Cardiac fibroblast (primary cell): ENCODE results near the gene OSCP1.

Experiments used
- DNase-seq, 2 donors: peaks; one replicate each; pipeline versions ENCODE4 v3.0.0 to v3.0.0-alpha.2; 2010; ENCODE audit warnings: low read depth in 2 of 2
- H3K4me3 ChIP-seq, 2 donors: replicated peaks in 1 of 2; 1 replicate in 1 of 2; 2 replicates in 1 of 2; pipeline ENCODE4 v1.5.1; 2011; ENCODE audit warnings: low read depth in 2 of 2, low read length in 2 of 2, mild to moderate bottlenecking in 2 of 2, moderate library complexity in 1 of 2
- TF ChIP-seq, protein P1 (sequence below): IDR thresholded peaks from one replicate; pipeline ENCODE4 v1.5.1; 2011; ENCODE audit warnings: low read depth, mild to moderate bottlenecking, low read length, inconsistent platforms

Gene OSCP1

DNA sequence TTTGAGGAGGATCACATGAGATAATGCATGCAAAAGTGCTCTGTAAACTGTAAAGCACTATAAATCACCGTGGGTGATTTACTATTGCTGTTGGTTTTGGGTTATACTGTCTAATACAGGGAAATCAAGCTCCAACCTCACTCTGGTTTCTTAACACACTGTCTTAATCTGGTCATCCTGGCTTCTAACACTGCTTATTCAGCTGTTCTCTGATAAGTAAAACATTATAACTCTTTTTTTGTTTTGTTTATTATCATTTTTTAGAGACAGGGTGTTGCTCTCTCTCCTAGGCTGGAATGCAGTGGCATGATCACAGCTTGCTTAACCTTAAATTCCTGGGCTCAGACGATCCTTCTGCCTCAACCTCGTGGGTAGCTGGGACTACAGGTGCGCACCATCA lies 30.7 kb downstream of the OSCP1 start:
- no peak for DNase-seq
- TF ChIP-seq, protein P1, sequence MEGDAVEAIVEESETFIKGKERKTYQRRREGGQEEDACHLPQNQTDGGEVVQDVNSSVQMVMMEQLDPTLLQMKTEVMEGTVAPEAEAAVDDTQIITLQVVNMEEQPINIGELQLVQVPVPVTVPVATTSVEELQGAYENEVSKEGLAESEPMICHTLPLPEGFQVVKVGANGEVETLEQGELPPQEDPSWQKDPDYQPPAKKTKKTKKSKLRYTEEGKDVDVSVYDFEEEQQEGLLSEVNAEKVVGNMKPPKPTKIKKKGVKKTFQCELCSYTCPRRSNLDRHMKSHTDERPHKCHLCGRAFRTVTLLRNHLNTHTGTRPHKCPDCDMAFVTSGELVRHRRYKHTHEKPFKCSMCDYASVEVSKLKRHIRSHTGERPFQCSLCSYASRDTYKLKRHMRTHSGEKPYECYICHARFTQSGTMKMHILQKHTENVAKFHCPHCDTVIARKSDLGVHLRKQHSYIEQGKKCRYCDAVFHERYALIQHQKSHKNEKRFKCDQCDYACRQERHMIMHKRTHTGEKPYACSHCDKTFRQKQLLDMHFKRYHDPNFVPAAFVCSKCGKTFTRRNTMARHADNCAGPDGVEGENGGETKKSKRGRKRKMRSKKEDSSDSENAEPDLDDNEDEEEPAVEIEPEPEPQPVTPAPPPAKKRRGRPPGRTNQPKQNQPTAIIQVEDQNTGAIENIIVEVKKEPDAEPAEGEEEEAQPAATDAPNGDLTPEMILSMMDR, result no peak
- no peak overlapping the region for H3K4me3 ChIP-seq

DNA sequence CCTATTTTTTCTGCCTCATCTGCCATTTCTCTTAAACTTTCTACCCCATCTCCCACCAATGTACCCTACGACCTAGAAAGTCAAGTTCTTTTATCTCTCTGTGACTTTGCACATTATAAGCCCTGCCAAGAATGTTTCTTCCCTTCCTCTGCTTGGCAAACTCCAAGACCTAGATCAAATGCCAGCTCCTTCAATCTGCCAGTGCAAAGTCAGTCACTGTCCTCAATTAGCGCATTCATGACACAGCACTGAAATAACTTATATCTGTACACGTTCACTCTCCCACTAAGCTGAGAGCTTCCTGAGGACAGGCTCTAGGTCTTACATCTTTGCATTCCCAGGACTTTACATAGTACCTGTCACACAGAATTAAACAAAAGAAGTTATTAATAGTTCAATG lies 31.1 kb downstream of the OSCP1 start:
- no peak overlapping the region for H3K4me3 ChIP-seq
- TF ChIP-seq, protein P1, result no peak
- no peak for DNase-seq

DNA sequence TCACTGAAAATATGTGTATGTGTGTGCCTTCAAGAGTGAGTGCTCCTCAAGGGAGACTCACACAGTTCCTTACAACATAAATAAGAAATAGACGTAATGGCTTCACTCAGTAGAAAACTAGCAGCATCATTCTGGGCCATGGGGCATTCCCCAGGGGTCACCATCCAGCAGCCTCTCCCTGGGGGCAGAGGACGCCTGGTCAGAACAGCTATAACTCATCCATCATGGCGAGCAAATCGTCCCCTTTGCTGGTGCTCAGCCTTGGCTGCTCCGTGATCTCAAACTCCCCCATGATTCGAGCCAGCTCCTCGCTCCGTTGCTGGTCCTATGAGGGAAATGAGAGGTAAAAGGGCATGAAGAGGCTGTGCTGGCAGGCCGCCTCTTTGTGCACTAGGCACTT lies 32.3 kb downstream of the OSCP1 start:
- H3K4me3 ChIP-seq, result no peak overlapping the region
- TF ChIP-seq, protein P1, result no peak
- DNase-seq, result no peak

DNA sequence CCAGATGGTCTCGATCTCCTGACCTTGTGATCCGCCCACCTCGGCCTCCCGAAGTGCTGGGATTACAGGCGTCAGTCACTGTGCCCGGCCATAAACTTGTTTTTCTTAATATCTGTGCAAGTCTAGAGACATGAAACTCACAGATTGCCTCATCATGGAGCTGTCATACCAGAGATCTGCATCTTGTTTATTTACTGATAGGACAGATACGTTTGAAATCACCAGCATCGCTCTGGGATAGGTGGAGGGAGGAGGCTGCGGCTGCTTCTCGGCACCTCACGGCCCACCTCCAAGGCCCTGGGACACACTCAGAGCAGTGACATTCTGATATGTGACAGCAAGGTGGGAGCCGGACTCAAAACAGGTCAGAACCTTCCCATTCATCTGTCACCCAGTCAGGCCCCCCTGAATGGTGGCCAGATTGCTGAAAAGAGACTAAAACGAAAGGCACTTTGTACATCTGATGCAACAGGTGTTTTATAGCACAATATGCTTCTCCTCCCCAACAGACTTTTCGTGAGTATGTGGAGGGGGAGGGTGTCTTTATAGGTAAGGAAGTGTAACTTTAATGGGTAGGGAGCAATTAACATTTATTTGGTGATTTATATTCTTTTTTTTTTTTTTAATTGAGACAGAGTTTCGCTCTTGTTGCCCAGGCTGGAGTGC lies 34.5 kb downstream of the OSCP1 start:
- TF ChIP-seq, protein P1, result no peak
- DNase-seq, result no peak

DNA sequence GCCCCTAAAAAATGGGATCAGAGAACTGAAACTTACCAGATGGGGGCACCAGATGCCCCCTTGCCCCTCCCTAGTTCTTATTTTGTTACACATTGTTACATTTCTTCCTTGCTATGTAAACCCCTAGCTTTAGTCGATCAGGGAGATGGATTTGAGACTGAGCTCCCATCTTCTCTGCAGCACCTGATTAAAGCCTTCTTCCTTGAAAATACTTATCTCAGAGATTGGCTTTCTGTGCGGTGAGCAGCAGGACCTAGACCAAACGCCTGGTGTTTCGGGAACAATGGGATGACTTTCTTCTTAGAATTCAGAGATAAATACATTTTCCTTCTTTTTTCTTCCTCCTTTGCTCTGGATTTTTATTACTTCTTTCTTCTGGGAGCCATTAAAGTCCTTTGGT lies 35.9 kb downstream of the OSCP1 start:
- no peak for DNase-seq

More for the DNA sequence above, 34.5 kb downstream of the OSCP1 start:
- no peak overlapping the region for H3K4me3 ChIP-seq

DNA sequence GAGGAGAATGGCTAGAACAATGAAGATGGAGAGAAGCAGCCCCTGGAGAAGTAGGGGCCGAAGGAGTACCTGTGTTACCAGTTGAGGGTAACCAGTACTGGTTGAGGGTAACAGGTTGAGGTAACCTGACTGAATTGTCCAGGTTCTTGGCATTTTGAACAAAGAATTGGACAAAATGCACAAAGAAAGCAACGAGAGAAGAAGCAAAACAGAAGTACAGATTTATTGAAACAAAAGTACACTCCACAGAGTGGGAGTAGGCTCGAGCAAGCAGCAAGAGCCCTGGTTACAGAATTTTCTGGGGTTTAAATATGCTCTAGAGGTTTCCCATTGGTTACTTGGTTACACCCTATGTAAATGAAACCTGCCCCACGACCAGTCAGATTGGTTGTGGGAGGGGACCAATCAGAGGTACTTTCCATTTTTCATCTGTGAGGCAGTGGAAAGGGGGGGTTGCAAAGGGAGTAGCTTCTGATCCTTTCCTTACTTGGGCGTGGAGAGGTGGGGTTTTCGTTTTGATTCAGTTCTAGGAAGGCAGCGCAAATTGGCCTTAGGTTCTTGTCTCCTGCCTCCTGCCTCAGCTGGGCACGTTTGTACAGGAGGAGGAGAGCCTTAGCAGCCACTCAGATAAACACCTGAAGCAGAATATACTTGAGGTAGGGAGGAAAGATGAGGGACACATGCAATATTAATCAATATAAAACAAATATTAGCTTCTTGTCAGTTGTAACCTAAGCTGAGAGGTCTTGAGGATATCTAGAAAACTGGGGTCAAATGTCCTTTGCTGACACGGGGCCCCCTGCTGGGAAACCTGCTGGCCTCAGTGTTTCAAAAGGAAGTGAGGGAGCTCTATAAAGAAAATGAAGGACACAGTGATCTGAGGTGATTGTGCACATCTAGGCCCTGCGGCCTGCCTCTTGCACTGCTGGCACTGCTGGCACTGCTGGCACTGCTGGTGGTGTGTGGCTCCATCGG lies 38.3 kb downstream of the OSCP1 start:
- TF ChIP-seq, protein P1, result no peak
- DNase-seq, result peak; percentile 33 to 44

More for the DNA sequence above, 35.9 kb downstream of the OSCP1 start:
- no peak overlapping the region for H3K4me3 ChIP-seq
- TF ChIP-seq, protein P1, result no peak

More for the DNA sequence above, 38.3 kb downstream of the OSCP1 start:
- H3K4me3 ChIP-seq, result no peak overlapping the region
